Measurements from ENCODE around the gene DLGAP1.
"Not testable (repeated sequence)": the region's sequence is repeated elsewhere in the genome, so short reads cannot be mapped to it uniquely, and the experiment has no call there.

Gene DLGAP1

DNA sequence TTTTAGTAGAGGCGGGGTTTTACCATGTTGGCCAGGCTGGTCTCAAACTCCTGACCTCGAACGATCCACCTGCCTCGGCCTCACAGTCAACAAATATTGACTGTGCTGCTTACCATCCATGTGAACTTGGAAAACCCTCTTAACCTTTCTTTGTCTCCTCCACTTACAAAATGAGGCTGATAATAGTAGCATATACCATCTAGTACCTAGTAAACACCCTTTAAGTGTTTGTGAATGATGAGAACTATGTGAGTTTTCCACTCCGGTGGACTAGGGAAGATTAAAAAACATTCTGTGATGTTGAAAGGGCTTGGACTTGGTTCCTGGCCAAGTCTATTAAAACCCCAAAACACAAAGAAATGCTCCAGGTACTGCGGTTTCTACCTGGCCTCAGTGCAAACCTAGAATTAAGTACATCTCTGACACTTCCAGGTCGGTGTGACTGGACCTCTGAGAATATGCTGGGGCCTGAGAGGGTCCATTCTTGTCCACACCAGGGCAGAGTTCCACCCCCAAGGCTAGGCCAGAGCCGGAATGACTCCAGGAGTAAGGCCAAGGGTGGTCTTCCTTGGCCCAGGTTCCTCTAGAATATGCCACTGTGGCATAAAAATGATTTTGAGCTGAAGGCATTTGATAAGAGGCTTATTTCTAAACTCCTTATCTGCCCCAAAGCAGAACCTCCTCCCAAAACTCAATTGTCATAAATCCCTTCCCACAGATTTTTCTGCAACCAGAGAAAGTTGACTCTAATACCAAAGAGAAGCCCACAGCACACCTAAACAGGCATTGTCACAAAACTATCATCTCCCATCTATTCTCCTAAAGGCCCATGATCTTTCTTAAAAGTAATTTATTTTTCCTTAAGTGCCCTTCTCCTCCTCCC, 787.6 kb downstream of the DLGAP1 start:
- DNase-seq (ENCODE audit: low read depth in 2 of 3, low spot score in 2 of 3) = no peak

DNA sequence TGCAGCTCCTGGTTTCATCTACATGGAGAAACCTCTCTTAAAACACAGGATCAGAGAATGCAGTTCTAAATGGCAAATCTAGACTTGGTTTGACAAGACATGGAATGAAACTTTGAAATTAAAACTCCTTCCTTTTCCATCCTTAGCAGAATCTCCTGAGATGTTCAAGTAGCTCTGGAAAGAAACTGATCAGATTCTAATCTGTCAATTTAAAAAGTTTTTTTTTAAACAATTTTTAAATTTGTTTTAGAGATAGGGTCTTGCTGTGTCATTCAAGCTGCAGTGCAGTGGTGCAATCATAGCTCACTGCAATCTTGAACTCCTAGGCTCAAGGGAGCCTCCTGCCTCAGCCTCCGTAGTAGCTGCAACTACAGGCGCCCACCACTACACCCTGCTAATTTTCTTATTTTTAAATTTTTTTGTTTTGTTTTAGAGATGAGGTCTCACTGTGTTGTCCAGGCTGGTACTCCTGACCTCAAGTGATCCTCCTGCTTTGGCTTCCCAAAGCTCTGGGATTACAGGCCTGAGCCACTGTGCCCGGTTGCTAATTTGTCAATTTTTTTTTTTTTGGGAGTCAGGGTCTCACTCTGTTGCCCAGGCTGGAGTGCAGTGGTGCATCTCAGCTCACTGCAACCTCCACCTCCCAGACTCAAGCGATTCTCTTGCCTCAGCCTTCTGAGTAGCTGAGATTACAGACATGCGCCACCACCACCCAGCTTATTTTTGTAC, 788.4 kb downstream of the DLGAP1 start:
- DNase-seq (ENCODE audit: low read depth in 2 of 3, low spot score in 2 of 3) = no peak

DNA sequence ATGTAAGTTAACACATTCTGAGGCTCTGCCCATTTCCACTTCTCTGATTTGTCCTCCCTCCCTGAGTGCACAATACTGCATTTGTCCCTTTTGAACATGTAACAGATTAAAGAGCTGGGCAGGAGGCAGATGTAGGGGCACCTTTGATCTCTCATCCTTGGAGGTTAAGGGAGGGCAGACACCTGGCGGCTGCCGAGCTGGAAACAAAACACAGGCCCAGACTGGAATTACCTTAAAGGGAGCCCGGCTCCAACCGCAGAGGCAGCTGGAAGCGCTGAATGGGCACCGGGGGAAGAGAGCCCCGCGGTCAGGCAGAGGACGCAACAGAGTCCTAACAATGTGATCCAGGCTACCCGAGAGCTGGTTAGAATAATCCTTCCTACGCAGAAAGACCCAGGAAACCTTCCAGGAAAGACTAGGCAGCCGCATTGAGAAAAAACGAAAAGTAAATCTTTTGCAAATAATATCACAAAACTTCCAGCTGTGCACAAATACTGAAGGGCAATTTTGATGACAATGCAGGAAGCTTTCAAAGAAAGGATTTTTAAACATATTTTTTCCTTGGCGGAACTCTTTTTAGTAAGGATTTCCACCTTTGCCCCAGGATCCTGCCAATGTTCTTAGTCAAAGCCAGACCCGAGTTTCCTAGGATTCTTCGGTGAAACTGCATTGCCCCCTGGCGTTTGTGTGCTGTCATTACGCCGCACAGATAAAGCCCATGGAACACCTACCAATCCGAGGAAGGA, 789.2 kb downstream of the DLGAP1 start:
- DNase-seq (ENCODE audit: low read depth in 2 of 3, low spot score in 2 of 3) = peak; percentile 20 to 43 (median 36)

DNA sequence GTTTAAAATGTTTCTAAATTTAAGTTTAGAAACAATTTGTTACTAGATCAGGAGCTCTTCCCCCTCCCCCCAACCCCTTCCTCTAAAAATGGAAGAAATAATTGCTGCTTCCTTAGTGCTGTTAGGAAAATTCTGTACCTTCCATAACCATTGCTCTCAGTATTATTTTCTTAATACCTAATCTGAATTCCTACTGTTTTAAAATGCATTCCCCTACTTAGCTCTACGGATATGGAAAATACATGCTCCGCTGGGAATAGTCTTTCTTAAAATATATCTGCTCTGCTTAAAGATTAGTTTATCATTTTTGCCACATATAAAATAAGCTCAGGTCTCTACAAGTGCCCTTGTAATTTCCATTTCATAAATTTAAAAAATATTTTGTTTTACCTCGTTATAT, 789.9 kb downstream of the DLGAP1 start:
- no peak for DNase-seq (ENCODE audit: low read depth in 2 of 3, low spot score in 2 of 3)

DNA sequence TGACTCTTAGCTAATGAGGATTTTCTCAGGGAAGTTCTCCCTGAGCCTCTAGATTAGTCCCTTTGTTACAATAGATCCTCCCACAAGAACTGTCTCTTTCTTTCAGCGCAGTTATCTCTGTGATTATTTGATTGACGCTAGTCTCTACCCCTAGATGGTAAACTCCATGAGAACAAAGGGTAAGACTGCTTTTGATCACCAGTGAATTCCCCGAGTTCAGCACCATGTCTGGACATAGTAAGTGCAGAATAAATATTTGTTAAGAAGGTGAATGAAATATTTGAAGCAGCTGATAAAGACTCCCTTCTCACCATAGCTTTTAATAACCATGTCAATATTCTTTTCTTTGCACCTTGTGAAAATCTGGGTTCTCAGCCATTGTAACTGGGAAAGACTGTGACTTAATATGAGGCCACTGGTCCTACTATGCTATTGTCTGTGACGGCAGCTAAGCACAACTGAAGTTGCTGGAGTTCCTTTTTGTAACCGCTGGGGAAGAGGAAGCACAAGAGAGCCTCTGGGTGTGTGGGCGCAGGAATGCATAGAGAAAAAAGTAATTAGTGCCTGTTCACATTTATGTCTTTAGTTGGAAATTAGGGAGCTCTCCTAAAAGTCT, 790.4 kb downstream of the DLGAP1 start:
- DNase-seq (ENCODE audit: low read depth in 2 of 3, low spot score in 2 of 3) = no peak

DNA sequence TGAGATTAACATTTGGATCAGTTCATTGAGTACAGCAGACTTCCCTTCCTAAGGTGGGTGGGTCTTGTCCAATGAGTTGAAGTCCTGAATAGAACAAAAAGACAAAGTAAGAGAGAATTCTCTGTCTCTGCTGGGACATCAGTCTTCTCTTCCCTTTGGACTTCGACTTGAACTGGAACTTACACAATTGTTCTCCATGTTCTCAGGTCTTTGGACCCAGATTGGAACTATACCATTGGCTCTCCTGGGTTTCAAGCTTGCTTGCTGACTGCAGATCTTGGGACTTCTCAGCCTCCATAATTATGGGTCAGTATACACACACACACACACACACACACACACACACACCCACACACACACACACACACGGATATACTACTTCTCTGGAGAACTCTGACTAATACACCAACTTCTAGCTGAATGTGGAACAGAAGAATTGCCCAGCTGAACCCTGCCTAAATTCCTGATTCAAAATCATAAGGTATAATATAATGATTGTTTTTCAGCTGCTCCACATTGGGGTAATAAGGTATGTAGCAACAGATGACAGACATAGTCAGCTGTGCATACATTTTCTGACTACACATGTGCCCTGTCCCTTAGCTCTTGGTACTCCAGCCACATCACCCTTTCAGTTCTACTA, 791.1 kb downstream of the DLGAP1 start:
- DNase-seq (ENCODE audit: low read depth in 2 of 3, low spot score in 2 of 3) = no peak

DNA sequence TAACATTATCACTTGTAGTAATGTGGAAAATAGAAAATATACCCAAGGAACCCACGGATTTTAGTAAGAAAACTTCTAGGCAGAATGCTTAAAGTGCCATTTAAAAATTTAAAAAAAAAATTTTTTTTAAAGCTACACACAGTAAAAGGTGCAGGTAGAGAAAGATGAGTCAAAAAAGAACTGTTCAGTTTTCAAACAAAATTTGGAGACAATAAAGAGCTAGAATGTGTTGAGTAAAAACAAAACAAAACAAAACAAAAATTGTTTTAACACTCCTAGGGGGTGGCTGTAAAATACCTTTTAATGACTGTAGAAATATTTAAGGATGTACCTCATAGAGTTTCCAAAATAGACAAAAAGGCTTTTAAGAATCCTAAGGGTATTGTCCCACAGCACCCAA, 793.1 kb downstream of the DLGAP1 start:
- DNase-seq (ENCODE audit: low read depth in 2 of 3, low spot score in 2 of 3) = no peak

DNA sequence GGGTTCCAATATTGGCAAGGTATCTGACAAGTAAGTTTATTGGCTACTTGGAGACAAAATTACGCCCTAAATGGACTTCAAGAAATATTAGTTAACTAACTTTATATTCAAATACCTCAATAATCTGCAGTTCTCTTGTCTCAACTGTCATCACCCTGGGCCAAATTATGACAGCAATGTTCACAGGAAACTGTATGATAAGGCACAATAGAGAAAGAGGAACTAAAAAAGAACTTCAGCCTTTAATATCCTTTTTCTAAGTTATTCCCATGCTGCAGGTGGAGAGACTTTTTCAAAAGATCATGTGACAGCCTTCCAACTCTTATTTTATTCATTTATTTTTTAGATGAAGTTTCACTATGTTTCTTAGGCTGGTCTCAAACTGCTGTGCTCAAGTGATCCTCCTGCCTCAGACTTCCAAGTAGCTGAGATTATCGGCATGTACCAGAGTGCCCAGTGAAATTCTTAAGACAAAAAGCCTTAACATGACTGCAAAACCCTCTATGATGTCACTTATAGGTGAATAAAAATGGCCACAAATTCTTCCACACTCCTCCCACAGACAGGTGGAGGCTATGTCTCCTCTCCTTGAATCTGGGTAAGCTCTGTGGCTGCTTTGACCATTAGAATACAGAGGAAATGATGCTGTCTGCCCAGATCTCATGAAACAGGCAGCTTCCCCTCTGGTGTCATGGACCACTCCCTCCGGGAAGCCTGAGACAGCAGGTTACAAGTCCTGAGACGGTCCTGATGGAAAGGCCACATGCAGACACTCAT, 794.2 kb downstream of the DLGAP1 start:
- DNase-seq (ENCODE audit: low read depth in 2 of 3, low spot score in 2 of 3) = no peak

DNA sequence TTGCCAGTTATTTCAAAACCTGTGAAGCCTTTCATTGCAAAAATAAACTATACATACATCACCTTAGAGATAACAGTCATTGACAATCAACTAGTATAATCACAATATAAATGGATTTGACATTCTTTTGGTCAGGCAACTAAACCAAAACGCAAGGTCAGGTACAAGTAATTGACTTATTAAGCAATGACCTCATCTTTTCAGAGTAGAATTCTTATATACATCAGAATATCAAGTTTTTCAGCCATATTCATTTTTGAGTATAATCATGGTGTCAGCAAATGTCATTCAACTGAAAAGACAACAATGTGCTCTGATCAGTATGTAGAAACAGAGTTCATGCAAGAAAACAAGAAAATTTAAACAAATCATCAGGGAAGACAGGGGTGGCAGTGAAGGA, 796.6 kb downstream of the DLGAP1 start:
- DNase-seq (ENCODE audit: low read depth in 2 of 3, low spot score in 2 of 3) = no peak

DNA sequence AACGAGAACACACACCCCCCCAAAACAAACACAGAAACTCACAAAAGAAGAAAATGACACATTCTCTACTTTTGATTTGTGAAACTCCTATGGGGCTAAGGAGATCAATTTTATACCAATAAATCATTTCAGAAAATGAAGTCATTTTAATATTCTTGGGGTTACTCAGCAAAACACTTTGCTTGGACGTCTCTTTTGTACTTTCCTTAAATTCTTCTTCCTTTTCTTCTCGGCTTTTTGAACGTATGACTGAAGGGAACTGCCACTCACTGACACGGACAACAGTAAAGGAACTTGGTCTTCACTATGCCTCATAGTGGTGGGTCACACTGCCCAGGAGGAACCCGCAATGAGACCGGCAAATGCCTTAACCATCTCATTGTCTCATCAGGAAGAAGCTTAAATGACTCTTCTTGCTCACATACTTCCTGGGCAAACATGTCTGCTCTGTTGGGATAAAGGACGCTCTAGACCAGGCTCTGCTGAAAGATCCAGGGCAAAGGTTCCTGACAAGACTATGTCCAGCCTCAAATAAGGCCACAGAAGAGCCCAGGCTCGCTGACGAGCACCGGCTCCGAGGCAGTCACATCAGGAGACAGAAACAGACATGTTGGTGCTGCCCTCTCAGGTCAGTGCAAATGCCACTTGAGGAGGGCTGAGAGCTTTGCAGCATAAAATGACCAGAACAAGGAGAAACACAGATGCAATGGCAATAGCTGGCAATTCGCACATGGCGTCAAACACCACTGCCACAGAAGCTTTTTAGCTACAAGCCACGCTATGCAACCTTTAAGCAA, 799.7 kb downstream of the DLGAP1 start:
- DNase-seq (ENCODE audit: low read depth in 2 of 3, low spot score in 2 of 3) = no peak

DNA sequence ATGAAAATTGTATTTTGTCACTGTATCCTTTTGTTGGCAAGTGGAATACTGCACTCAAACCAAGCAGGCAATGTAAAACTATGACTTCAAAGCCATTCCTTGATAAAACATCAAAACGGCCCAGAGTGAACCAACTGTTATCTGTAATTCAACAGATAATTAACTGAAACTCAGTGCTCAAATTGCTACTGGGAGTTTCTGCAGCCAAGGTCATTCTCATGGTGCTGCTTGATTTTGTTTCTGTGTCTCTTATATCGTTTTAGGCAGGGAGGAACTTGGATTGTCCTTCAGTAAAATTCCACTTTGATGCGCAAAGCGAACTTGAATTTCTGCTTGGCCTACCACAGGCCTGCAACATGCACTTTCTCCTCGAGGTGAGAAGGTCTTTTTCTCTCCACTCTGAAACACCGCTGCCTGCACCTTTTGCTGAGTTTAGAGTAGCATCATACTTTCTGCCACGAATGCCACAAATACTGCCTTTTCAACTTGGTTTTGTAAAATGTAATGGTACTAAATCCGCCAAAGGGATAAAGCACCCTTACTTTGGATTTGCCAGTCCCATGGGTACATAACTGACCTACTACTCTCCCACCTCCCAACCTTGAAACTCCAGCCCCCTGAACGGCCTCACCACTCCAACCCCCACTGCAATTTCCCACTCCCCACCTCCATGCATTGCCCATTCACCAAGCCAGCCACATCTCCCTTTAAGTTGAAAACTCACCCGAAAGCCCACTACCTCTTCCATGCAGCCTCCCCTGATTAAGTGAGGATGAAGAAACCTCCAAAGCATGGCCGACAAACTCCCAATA, 800.5 kb downstream of the DLGAP1 start:
- no peak for DNase-seq (ENCODE audit: low read depth in 2 of 3, low spot score in 2 of 3)

DNA sequence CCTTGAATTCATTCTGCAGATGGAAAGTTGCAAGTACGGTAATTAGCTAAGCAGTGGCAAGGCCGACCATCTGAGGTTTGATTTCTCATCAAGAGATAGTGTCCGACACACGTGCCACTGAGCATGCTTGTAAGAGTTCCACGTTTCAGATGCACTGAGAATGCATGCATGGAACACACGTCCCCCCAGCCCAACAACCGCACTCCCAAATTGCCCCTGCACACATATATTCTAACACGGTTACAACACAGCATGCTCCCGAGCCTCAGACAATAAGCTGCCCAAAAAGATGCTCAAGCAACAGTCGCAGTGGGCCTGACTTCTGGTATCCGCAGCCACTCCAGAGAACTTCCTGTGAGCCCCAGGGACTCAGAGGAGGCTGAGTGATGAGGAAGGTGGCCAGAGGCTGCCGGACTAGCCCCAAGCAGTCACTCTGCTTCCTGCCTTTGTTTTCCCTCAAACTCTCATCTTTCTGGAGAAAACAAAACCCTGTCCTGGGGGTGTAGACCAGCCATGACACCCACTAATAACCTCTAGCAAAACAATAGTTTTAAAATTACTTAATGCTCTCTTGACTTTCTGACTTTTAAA, 801.2 kb downstream of the DLGAP1 start:
- DNase-seq (ENCODE audit: low read depth in 2 of 3, low spot score in 2 of 3) = no peak

DNA sequence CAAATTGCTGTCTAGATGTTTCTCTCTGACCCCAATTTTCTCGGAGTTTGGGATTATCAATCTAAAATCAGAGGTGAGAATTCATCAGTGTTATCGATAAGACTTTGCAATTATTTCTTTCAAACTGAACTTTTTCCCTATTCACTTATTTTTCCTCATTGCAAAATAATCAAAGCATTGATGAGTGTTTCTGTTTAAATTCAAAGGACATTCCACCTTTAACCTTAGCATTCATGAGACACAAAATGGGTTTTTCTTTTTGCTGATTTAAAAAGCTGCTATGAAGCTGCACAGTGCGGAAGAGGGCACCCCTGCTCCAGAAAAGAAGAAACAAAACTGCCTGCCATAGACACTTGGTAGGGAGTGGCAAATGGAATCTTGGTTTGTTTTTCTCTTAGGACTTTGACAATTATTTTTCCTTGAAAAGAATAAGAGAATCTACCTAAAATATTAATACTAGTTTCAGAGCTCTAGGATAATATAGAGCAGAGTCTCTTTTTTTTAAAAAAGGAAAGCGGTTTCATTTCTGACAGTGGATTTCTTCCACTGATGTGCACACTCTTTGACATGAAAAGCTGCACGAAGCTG, 801.8 kb downstream of the DLGAP1 start:
- DNase-seq (ENCODE audit: low read depth in 2 of 3, low spot score in 2 of 3) = no peak

DNA sequence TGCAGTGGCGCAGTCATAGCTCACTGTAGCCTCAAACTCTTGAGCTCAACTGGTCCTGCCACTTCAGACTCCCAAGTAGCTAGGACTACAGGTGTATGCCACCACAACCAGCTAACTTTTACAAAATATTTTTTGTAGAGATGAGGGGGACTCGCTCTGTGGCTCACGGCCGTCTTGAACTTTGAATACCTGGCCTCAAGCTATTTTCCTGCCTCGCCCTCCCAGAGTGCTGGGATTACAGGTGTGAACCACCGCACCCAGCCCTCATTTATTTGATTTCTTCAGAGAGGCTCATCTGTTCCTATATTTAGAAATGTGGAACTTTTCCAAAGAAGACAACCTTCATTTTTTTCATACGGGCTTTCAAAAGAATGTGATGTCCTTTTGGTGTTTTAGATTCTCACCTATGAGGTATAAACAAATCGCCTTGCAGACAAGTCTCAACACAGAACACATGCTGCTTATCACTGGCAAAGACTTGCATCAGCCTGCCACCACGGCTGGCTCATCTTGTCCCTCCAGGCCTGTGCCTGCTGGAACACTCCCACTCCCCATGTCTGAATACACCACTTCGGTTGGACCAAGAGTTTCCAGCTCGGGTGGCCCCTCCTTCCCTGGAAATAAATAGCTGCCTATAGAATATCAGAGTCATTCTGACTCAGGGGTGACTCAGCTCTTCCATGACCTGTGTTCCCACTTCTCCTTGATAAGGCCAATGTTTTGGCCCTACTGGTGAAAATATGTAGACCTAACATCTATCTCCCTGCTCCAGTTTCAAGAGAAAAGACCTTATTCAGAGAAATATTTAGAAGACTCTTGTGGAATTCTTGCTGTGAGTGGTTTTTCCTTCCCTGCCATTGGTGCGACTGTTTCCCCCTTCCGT, 802.5 kb downstream of the DLGAP1 start:
- peak in 2 of 3 experiments; percentile 41 to 47 for DNase-seq (ENCODE audit: low read depth in 2 of 3, low spot score in 2 of 3)

DNA sequence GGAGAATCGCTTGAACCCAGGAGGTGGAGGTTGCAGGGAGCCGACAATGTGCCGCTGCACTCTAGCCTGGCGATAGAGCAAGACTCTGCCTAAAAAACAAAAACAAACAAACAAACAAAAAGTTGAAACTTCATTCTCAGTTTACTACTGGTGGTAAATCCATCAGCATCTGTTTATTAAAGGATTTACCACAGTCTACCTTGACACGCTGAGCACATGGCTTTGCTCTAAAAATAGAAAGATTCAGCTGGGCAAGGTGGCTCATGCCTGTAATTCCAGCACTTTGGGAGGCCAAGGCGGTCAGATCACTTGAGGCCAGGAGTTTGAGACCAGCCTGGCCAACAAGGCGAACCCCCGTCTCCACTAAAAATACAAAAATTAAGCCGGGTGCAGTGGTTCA, 803.8 kb downstream of the DLGAP1 start:
- no peak for DNase-seq (ENCODE audit: low read depth in 2 of 3, low spot score in 2 of 3)

DNA sequence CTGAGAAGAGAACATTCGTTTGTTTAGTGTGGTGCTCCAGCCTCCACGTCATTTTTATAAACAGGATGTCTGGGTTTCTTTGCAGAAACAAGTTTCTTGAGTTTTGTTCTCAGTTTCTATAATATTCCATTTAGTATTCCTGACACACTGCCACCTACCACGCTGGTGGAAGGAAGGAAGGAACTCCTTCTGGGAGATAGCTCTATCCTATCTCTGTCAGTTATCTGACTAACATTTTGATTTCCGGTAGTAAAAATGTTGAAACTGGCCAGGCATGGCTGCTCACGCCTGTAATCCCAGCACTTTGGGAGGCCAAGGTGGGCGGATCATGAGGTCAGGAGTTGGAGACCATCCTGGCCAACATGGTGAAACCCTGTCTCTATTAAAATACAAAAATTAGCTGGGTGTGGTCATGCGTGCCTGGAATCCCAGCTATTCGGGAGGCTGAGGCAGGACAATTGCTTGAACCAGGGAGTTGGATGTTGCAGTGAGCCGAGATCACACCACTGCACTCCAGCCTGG, 804.5 kb downstream of the DLGAP1 start:
- DNase-seq (ENCODE audit: low read depth in 2 of 3, low spot score in 2 of 3) = not testable (repeated sequence)
